ENCODE data around the gene ABR. TPM values are rescaled to one million over a fixed set of nuclear protein-coding genes. Genes with fewer than 3 reads are reported as not detected.
"Not testable (repeated sequence)": the region's sequence is repeated elsewhere in the genome, so short reads cannot be mapped to it uniquely, and the experiment has no call there.

Gene ABR
- total RNA-seq, 1 donor from 2014 or later, result 62.5 TPM

- no peak for DNase-seq (ENCODE audit: extremely low read depth, low read depth, low spot score)
Measured at GRCh38 chr17:1050996-1051925, 128.5 kb downstream of the ABR start.

GRCh38 chr17:1050246-1050995 lies 129.4 kb downstream of the ABR start:
- no peak for DNase-seq (ENCODE audit: extremely low read depth, low read depth, low spot score)

- no peak for DNase-seq (ENCODE audit: extremely low read depth, low read depth, low spot score)
Measured at GRCh38 chr17:1049446-1050225, 130.1 kb downstream of the ABR start.

- not testable (repeated sequence) for DNase-seq (ENCODE audit: extremely low read depth, low read depth, low spot score)
Measured at GRCh38 chr17:1048516-1049115, 131.2 kb downstream of the ABR start.

- no peak for DNase-seq (ENCODE audit: extremely low read depth, low read depth, low spot score)
Measured at GRCh38 chr17:1047879-1048470, 131.8 kb downstream of the ABR start.

- no peak for DNase-seq (ENCODE audit: extremely low read depth, low read depth, low spot score)
Measured at GRCh38 chr17:1047177-1047878, 132.5 kb downstream of the ABR start.

GRCh38 chr17:1045456-1045855 lies 134.3 kb downstream of the ABR start:
- no peak for DNase-seq (ENCODE audit: extremely low read depth, low read depth, low spot score)

GRCh38 chr17:1044387-1045009 lies 135.3 kb downstream of the ABR start:
- DNase-seq (ENCODE audit: extremely low read depth, low read depth, low spot score), result not testable (repeated sequence)

GRCh38 chr17:1043601-1044251 lies 136.1 kb downstream of the ABR start:
- DNase-seq (ENCODE audit: extremely low read depth, low read depth, low spot score), result peak; percentile 74

GRCh38 chr17:1042486-1042885 lies 137.3 kb downstream of the ABR start:
- no peak for DNase-seq (ENCODE audit: extremely low read depth, low read depth, low spot score)

GRCh38 chr17:1041746-1042145 lies 138.0 kb downstream of the ABR start:
- no peak for DNase-seq (ENCODE audit: extremely low read depth, low read depth, low spot score)

- DNase-seq (ENCODE audit: extremely low read depth, low read depth, low spot score), result no peak
Measured at GRCh38 chr17:1040216-1040600, 139.6 kb downstream of the ABR start.

- peak; percentile 37 for DNase-seq (ENCODE audit: extremely low read depth, low read depth, low spot score)
Measured at GRCh38 chr17:1039511-1040215, 140.1 kb downstream of the ABR start.

- DNase-seq (ENCODE audit: extremely low read depth, low read depth, low spot score), result no peak
Measured at GRCh38 chr17:1039123-1039507, 140.7 kb downstream of the ABR start.

- no peak for DNase-seq (ENCODE audit: extremely low read depth, low read depth, low spot score)
Measured at GRCh38 chr17:1038459-1039122, 141.2 kb downstream of the ABR start.

GRCh38 chr17:1037238-1037879 lies 142.4 kb downstream of the ABR start:
- DNase-seq (ENCODE audit: extremely low read depth, low read depth, low spot score), result no peak

- DNase-seq (ENCODE audit: extremely low read depth, low read depth, low spot score), result no peak
Measured at GRCh38 chr17:1036845-1037237, 142.9 kb downstream of the ABR start.

Data from glomerular endothelial cell (primary cell).